Loucy (cell line): ENCODE measurements around the gene PANK3.

Source experiments
- H2AFZ ChIP-seq: fragments of 200-600 bp; sonication (generic); 2 replicates; pipeline ENCODE4 v1.6.0; 2016; ENCODE audit warnings: antibody characterized with exemption, mild to moderate bottlenecking, low read length, moderate library complexity
- H3F3A ChIP-seq: fragments of 200-600 bp; 2 replicates; pipeline ENCODE4 v1.6.0; 2016; ENCODE audit warnings: antibody characterized with exemption, low read depth, mild to moderate bottlenecking
- H3K27me3 ChIP-seq: fragments of 200-600 bp; sonication (generic); 2 replicates; pipeline ENCODE4 v1.6.1; 2014; ENCODE audit warnings: low read length, mild to moderate bottlenecking; ENCODE audit not compliant: insufficient read depth, poor library complexity, severe bottlenecking
- H3K36me3 ChIP-seq: fragments of 200-600 bp; sonication (generic); 2 replicates; pipeline ENCODE4 v1.6.1; 2016; ENCODE audit warnings: low read length; ENCODE audit not compliant: insufficient read depth
- H3K4me1 ChIP-seq: fragments of 200-600 bp; sonication (generic); 2 replicates; pipeline ENCODE4 v1.5.1; 2014; ENCODE audit warnings: low read length, mild to moderate bottlenecking; ENCODE audit not compliant: insufficient read depth, poor library complexity, severe bottlenecking
- H3K4me2 ChIP-seq: fragments of 200-600 bp; sonication (generic); 2 replicates; pipeline ENCODE4 v1.6.0; 2014; ENCODE audit warnings: antibody characterized with exemption, low read length, low read depth, mild to moderate bottlenecking; ENCODE audit not compliant: poor library complexity, severe bottlenecking
- H3K4me3 ChIP-seq: fragments of 200-600 bp; sonication (generic); 2 replicates; pipeline ENCODE4 v1.5.1; 2014; ENCODE audit warnings: low read length, mild to moderate bottlenecking, mixed read lengths; ENCODE audit not compliant: poor library complexity, severe bottlenecking
- H3K79me2 ChIP-seq: fragments of 200-600 bp; sonication (generic); 2 replicates; pipeline ENCODE4 v1.6.1; 2014; ENCODE audit warnings: low read length; ENCODE audit not compliant: insufficient read depth
- H3K9ac ChIP-seq: fragments of 200-600 bp; sonication (generic); 2 replicates; pipeline ENCODE4 v1.6.0; 2014; ENCODE audit warnings: mild to moderate bottlenecking, low read depth, low read length, moderate library complexity; ENCODE audit not compliant: poor library complexity, severe bottlenecking
- H3K9me2 ChIP-seq: fragments of 200-600 bp; sonication (generic); replicated peaks from 2 replicates; pipeline ENCODE4 v1.6.1; 2016; ENCODE audit warnings: low read depth, low read length, mixed read lengths
- H3K9me3 ChIP-seq: fragments of 200-600 bp; sonication (generic); 2 replicates; pipeline ENCODE4 v1.6.1; 2014; ENCODE audit warnings: mild to moderate bottlenecking, antibody characterized with exemption, low read length, low read depth; ENCODE audit not compliant: insufficient read depth
- H4K20me1 ChIP-seq: fragments of 200-600 bp; sonication (generic); 2 replicates; pipeline ENCODE4 v1.6.0; 2014; ENCODE audit warnings: antibody characterized with exemption, low read length, mild to moderate bottlenecking; ENCODE audit not compliant: insufficient read depth, poor library complexity, severe bottlenecking
- CTCF ChIP-seq: fragments of 200-600 bp; sonication (generic); conservative IDR thresholded peaks from 2 replicates; pipeline ENCODE4 v1.5.1; 2014; ENCODE audit warnings: mild to moderate bottlenecking, antibody characterized with exemption, low read length
- EZH2phosphoT487 ChIP-seq: fragments of 200-600 bp; IDR thresholded peaks from 2 replicates; pipeline ENCODE4 v1.6.1; 2018; ENCODE audit warnings: antibody characterized with exemption, mild to moderate bottlenecking, moderate library complexity, borderline replicate concordance

Gene PANK3

GRCh38 chr5:168607946-168608345 is 28.8 kb upstream of the PANK3 start:
- H3K27me3 ChIP-seq, result no peaks in the 10 kb centered on the region
- H3K4me2 ChIP-seq, result no peak overlapping the region
- H3K9me3 ChIP-seq, result no peaks in the 10 kb centered on the region
- H3K79me2 ChIP-seq, result no peaks in the 10 kb centered on the region
- H3F3A ChIP-seq, result no peaks in the 10 kb centered on the region
- H3K9ac ChIP-seq, result no peak overlapping the region
- H3K9me2 ChIP-seq, result no peaks in the 10 kb centered on the region
- no peak overlapping the region for H3K4me3 ChIP-seq
- no peaks in the 10 kb centered on the region for H3K4me1 ChIP-seq
- no peaks in the 10 kb centered on the region for H4K20me1 ChIP-seq
- no peaks in the 10 kb centered on the region for H3K36me3 ChIP-seq
- no peak for TF ChIP-seq CTCF
- no peak for TF ChIP-seq EZH2phosphoT487
- H2AFZ ChIP-seq, result no peak overlapping the region

- H3K9ac ChIP-seq, result no peak overlapping the region
- H3K4me3 ChIP-seq, result no peak overlapping the region
- H2AFZ ChIP-seq, result no peak overlapping the region; the same call in 1 of the 2 replicates
- no peak overlapping the region for H3K4me2 ChIP-seq
- no peaks in the 10 kb centered on the region for H3K27me3 ChIP-seq
- no peaks in the 10 kb centered on the region for H3K4me1 ChIP-seq
- no peaks in the 10 kb centered on the region for H3K79me2 ChIP-seq
- no peak for TF ChIP-seq CTCF
- no peak for TF ChIP-seq EZH2phosphoT487
- no peaks in the 10 kb centered on the region for H4K20me1 ChIP-seq
- no peaks in the 10 kb centered on the region for H3K9me2 ChIP-seq
- no peaks in the 10 kb centered on the region for H3K9me3 ChIP-seq
- no peaks in the 10 kb centered on the region for H3F3A ChIP-seq
- no peaks in the 10 kb centered on the region for H3K36me3 ChIP-seq
These were observed 27.4 kb upstream of the PANK3 start for GRCh38 chr5:168606562-168606961.

- no peak overlapping the region for H3K4me2 ChIP-seq
These were observed 25.3 kb upstream of the PANK3 start for GRCh38 chr5:168604436-168604835.

More at GRCh38 chr5:168604436-168604835, 25.3 kb upstream of the PANK3 start:
- H3K36me3 ChIP-seq, result no peaks in the 10 kb centered on the region
- H4K20me1 ChIP-seq, result no peaks in the 10 kb centered on the region
- no peaks in the 10 kb centered on the region for H3K4me1 ChIP-seq
- H3K9me2 ChIP-seq, result no peaks in the 10 kb centered on the region
- no peak overlapping the region for H3K9ac ChIP-seq
- no peak overlapping the region for H3K4me3 ChIP-seq
- H3K79me2 ChIP-seq, result no peaks in the 10 kb centered on the region
- H2AFZ ChIP-seq, result no peak overlapping the region
- no peaks in the 10 kb centered on the region for H3K27me3 ChIP-seq
- TF ChIP-seq CTCF, result no peak
- H3F3A ChIP-seq, result no peaks in the 10 kb centered on the region
- no peaks in the 10 kb centered on the region for H3K9me3 ChIP-seq
